Hindlimb muscle (tissue), 1 donor: ENCODE measurements around the gene CTCFL. TPM values are rescaled to one million over a fixed set of nuclear protein-coding genes. Genes with fewer than 3 reads are reported as not detected.
"Not testable (repeated sequence)": the region's sequence is repeated elsewhere in the genome, so short reads cannot be mapped to it uniquely, and the experiment has no call there.

Source experiments
- DNase-seq: peaks from one replicate; pipeline ENCODE4 v3.0.0-alpha.2; 2013
- polyA plus RNA-seq: library from polyadenylated mRNA; unstranded; fragments of 120-200 nt; gene quantifications from one replicate; pipeline ENCODE4 v1.2.1, GENCODE V29; 2013; ENCODE audit not compliant: insufficient read length

Gene CTCFL
- polyA plus RNA-seq, 1 donor, result 0.21 TPM

GRCh38 chr20:57507477-57507876, 17.5 kb downstream of the CTCFL start:
- DNase-seq, result no peak

GRCh38 chr20:57505979-57506378, 19.0 kb downstream of the CTCFL start:
- DNase-seq, result no peak

GRCh38 chr20:57504411-57504810, 20.5 kb downstream of the CTCFL start:
- no peak for DNase-seq

DNA sequence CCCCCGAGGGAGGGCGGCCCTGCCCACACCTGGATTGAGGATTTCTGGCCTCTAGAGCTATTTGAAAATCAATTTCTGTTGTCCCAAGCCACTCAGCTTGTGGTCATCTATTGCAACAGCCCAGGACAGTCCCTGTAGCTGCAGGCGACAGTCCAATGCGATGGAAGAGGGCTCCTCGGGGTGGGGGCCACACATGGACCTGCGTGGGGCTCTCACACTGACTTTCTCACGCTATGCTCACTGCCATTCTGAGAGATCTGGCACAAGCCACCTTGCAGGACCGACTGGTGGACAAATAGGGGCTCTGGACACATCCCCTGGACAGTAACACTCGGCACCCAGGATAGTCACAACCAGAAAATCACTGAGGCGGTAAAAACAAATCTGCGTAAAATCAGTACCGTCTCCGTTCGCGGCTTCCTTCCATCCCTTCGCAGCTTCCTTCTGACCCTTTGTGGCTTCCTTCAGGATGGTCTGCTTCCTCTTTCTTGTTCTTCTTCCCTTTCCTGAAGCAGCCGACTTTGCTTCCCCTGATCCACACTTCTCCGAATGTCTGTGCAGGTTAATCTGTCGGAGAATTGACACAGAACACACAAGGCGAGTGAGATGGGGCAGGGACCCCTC, 21.8 kb downstream of the CTCFL start:
- DNase-seq, result no peak

GRCh38 chr20:57502336-57502700, 22.6 kb downstream of the CTCFL start:
- DNase-seq, result no peak

DNA sequence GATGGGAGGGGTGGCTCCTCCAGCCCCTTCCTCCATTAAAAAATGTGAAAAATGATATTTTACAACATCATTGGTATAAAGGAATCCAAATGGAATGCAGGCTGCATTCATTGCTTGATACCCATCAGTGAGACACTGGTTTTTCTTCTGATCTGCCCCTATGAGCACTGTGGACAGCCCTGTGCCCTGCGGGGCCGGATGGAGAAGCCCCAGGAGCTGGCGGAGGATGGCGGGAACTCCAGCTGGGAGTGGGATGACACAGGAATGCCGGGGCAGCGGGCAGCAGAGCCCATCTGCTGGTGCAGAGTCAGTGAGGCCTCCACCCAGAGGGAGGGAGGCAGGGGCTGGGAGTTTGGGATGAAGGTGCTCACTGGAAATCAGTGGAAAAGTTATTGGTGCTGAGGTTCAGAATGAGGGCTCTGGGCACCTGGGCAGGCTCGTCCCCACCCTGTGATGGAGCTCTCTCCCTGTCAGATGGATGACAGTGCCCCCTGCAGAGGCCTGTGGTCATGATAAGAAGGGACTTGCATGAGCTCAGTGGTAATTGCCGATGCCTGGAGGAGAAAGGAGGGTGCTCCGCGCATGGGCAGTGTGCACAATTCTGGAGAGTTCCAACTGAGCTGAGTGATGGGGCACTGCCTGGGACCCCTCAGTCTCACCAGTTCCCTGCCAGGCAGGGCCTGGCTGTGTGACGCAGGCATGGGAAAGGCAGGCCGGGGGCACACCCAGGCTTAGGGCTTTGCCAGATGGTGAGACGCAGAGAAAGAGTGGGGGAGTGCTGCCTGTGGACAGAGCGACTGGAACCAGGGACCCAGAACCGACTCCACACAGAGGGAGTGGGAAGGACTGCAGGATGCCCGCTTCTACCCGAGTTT, 23.2 kb downstream of the CTCFL start:
- DNase-seq, result no peak

DNA sequence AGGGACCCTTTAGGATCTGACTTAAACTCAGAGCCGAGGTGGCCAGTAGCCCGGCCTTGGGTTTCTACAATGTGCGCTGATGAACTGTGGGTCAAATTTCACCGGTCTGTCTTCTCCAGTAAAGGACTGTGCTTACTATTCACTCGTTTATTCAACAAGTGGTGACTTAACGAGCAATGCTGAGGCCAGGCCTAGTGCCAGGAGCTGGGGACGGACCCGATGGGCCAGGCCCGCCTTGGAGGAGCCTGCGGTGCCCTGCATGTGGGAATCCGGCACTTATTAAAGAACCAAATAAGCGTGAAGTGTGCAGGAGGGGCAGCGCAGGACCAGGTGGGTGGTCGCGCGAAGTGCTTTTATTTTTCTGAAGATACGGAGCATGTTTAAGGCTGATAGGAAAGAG, 24.0 kb downstream of the CTCFL start:
- DNase-seq, result no peak

DNA sequence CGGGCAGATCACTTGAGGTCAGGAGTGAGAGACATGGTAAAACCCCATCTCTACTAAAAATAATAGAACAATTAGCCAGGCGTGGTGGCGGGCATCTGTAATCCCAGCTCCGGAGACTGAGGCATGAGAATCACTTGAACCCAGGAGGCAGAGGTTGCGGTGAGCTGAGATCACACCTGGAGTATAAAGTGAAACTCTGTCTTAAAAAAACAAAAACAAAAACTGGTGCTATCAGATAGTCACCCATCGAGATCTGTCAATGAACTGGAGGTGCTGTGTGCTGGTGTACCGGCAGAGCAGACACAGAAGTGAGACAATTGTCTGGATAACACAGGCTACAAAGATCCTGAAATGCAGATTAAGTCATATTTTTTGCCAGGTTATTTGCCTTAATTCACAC, 24.7 kb downstream of the CTCFL start:
- no peak for DNase-seq

DNA sequence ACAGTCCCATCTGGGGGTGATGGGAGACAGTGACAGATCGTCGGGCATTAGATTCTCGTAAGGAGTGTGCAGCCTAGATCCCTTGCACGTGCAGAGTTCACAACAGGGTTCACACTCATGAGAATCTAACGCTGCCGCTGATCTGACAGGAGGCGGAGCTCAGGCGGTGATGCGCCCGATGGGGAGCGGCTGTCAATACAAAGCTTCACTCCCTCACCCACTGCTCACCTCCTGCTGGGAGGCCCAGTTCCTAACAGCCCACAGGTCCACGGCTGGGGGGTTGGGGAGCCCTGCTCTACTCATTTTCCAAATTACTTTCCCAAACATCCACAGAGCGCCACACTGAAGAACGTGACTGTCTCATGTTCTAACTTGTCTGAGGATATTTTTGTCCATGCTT, 25.3 kb downstream of the CTCFL start:
- DNase-seq, result no peak

DNA sequence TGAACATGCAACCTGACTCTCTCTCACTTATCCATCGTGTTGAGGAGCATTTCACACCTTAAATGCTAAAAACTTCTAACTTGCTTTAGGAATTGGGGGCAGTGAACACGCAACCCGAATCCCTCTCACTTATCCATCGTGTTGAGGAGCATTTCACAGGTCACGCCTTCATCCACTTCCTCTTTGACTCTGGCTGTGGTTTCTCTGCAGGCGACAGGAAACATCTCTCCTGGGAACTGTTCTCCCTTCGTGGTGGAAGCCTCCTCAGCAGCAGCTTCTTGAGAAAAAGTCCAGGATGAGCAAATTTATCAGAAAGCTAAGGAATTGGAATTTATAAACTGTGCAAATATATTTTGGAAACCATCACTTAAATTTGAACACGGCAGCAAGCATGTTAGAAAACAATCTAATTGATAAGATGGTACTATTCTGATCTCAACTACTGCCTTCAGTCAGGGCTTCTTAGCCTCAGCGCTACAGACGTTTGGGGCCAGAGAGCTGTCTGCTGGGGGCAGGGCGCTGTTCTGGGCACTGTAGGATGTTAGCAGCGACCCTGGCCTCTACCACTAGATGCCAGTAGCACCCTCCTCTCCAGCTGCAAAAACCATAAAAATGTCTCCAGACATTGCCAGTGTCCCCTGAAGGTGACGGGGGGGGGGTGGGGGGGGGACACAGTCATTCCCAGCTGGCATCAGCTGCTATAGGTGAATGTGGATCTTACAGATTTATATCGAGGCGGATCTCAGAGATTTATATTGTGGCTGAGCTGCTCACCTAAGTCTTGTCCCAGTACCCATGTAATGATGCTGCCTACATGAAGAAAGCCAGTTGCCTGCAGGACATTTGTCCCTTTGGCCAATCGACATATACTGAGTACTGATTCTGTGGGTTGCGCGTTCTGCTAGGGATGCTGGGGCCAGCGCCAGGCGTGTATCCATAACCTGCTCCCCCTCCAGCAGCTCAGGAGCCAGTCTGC, 26.2 kb downstream of the CTCFL start:
- DNase-seq, result no peak

DNA sequence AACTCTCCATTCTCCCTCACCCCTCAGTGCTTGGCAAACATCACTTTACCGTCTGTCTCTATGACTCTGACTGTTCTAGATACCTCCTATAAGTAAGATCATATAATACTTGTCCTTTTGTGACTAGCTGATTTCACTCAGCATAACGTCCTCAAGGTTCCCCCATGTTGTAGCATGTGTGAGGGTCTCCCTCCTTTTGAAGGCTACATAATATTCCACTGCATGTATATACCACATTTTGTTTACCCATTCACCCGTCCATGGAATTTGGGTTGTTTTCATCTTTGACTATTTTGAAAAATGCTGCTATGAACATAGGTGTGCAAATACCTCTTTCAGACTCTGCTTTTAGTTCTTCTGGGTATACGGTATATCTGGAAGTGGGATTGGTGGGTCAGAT, 28.3 kb downstream of the CTCFL start:
- no peak for DNase-seq

DNA sequence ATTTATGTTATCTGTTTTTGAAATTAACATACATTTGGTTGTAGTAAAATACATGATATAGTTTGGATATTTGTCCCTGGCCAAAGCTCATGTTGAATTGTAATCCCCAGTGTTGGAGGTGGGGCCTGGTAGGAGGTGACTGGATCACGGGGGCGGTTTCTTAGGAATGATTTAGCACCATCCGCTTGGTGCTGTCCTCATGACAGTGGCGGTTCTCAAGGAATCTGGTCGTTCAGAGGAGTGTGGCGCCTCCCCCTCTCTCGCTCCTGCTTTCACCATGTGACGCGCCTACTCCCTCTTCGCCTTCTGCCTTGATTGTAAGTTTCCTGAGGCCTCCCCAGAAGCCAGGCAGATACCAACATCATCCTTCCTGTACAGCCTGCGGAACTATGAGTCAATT, 29.0 kb downstream of the CTCFL start:
- no peak for DNase-seq

GRCh38 chr20:57493091-57493615, 31.8 kb downstream of the CTCFL start:
- no peak for DNase-seq

DNA sequence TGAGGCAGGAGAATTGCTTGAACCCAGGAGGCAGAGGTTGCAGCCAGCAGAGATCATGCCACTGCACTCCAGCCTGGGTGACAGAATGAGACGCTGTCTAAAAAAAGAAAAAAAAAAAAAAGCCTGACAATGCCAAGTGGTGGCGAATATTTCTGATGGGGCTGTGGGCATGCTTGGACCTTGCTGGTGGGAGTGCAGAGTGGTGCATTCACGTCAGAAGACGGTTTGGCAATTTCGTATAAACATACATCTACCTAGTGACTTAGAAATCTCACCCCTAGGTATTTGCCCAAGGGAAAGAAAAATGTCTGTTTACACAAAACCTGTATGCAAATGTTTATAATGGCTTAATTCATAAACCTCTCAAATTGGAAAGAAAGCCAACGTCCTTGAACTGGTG, 33.6 kb downstream of the CTCFL start:
- no peak for DNase-seq

DNA sequence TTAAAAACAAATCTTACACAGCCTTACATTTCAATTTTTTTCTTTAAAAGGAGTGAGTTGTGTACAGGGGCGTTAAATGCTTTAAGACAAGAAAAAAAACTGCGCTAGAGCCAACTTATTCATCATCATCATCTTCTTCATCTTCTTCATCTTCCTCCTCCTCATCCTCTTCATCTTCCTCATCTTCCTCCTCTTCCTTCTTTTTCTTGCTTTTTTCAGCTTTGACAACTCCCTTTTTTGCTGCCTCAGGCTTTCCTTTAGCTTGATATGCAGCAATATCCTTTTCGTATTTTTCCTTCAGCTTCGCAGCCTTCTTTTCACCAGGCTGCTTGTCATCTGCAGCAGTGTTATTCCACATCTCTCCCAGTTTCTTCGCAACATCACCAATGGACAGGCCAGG, 36.7 kb downstream of the CTCFL start:
- not testable (repeated sequence) for DNase-seq

DNA sequence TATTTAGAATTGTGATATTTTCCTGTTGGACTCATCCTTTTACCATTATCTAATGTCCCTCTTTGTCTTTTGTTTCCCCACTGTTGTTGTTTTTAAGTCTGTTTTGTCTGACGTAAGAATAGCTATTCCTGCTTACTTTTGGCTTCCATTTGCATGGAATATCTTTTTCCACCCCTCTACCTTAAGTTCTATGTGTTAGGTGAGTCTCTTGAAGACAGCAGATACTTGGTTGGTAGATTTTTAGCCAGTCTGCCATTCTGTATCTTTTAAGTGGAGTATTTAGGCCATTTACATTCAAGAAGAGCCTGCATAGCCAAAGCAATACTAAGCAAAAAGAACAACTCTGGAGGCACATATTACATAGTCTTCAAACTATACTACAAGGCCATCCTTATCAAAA, 39.2 kb downstream of the CTCFL start:
- no peak for DNase-seq

DNA sequence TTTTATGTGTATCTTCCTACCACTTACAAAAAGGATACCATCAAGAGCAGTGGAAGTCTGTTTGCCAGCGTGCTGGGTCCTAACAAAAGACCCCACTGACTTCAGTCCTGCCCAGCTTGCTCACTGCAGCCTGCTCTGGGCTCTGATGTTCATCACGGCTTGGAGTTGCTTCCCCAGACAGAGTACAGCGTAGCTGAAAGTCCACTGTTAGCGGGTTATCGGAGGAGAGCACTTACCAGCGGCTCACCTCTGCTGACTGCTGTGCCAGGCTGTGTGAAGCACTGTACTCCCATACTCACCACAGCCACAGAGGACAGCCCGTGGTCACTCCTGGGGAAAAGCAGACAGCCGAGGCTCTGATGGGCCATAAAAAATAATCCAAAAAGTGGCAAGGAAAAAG, 40.2 kb downstream of the CTCFL start:
- no peak for DNase-seq

- no peak for DNase-seq
Observed at GRCh38 chr20:57483287-57484050, 41.5 kb downstream of the CTCFL start.

DNA sequence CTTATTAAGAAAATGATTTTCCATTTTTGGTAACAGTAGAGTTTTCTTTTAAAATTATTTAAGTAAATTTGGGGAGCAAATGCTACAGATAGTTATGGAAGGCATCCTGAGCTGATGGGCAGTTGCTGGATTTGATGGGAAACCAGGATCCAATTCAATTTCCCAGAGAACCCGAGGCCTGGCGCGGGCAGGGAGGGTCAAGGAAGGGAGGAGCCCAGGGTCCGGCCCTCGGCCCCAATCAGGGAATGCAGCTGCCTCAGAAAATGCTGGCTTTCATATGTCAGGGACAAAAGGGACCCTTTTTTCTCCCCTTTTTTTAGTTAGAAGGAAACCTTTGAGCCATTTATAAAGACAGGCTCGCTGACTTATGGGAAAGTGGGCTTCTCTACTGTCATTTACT, 42.1 kb downstream of the CTCFL start:
- no peak for DNase-seq

DNA sequence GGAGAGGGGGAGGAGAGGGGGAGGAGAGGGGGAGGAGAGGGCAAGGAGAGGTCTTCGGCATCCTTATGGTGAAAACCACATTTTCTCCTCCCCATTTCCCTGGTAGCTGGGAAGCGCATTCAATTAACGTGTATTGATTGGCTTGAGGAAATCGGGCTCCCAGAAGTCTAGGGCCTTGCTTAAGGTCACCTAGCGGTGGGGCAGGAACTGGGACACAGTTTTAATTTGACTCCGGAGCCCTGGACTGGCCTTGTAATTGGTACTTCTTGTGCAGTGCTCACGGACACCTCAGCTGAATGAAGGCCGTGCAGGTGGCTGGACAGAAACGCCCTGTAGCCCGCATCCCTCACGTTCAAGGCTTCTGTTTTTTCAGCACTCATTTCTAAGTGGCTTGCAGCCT, 42.8 kb downstream of the CTCFL start:
- no peak for DNase-seq

DNA sequence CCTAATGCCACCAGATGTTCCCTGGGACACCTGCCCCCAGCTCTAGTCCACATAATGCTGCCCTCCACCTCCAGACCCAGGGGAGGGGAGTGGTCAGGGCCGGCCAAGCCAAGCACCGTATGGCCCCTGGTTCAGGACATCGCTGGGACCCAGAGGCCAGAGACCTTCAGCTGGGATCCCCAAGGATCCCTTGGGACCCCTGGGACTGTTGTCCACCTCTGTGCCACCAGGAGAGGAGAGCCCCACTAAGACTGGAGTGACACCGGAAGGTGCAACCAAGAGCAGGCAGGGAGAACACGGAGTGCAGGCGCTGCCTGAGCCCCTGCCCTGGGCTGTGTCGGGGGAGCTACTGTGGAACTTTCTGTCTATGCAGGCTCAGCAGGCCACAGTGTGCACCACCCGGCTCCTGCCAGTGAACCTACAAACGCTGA, 43.6 kb downstream of the CTCFL start:
- DNase-seq, result no peak
